Tibial nerve (tissue), 3 donors: ENCODE results near the gene OR2B2.

Source experiments
- EP300 ChIP-seq, 2 donors: sonication (generic); formaldehyde crosslinking; IDR thresholded peaks; one replicate each; pipeline ENCODE4 v1.6.1; 2017; ENCODE audit warnings: antibody characterized with exemption in 2 of 2, mild to moderate bottlenecking in 1 of 2
- POLR2A ChIP-seq, 2 donors: fragments of 450-650 bp; IDR thresholded peaks; one replicate each; pipeline ENCODE4 v1.6.1; 2017; ENCODE audit warnings: antibody characterized with exemption in 2 of 2, mild to moderate bottlenecking in 2 of 2, moderate library complexity in 2 of 2

- TF ChIP-seq EP300 (IDR thresholded peaks at IDR 0.05) (no peak), POLR2A (IDR thresholded peaks at IDR 0.05) (no peak)
Observed at GRCh38 chr6:27924179-27924578, 12.0 kb upstream of the OR2B2 start.
